SK-MEL-5 (cell line): ENCODE results near the gene ST6GAL2. TPM values are rescaled to one million over a fixed set of nuclear protein-coding genes. Genes with fewer than 3 reads are reported as not detected.

Experiments
- DNase-seq: peaks from one replicate; pipeline ENCODE4 v3.0.0-alpha.2; 2016; ENCODE audit warnings: low read depth, low spot score
- in situ Hi-C: cut with HindIII; loops from 2 replicates; pipeline ENCODE4 v1.10.0; 2016; ENCODE audit warnings: low sequenced_read_pairs, high pct_unique_total_duplicates, low pct_unique_long_range_greater_than_20kb
- polyA plus RNA-seq, 2 experiments: library from polyadenylated mRNA; depleted of rRNA; stranded (reverse); fragments of >200 nt; gene quantifications; 2 replicates each; pipeline ENCODE4 v1.2.3, GENCODE V29; 2015
- total RNA-seq: library from RNA; depleted of rRNA; stranded (reverse); fragments of >200 nt; shearing (Covaris generic); gene quantifications from 2 replicates; pipeline ENCODE4 v1.2.3, GENCODE V29; 2014; rRNA removed

ST6GAL2 gene
- total RNA-seq = not detected in 2 replicates
- not detected in 2 replicates for polyA plus RNA-seq (2015; cell fraction: cytosol; rRNA removed)
- not detected in 2 replicates for polyA plus RNA-seq (2015; cell fraction: nucleus; rRNA removed)

- in situ Hi-C loops = no loop called here
- DNase-seq = no peak
Measured at GRCh38 chr2:106885971-106886915, at the start of gene ST6GAL2. ST6GAL2 (minus strand) TSS chr2:106886167; CDS start chr2:106843977, 42,190 bp downstream.

GRCh38 chr2:106932644-106933043 is 46.7 kb upstream of the ST6GAL2 start:
- in situ Hi-C loops = no loop called here
- DNase-seq = no peak

GRCh38 chr2:106931717-106932335 is 45.9 kb upstream of the ST6GAL2 start:
- in situ Hi-C loops = no loop called here

GRCh38 chr2:106921451-106921850 is 35.5 kb upstream of the ST6GAL2 start:
- DNase-seq = no peak
- in situ Hi-C loops = no loop called here

More at GRCh38 chr2:106931717-106932335, 45.9 kb upstream of the ST6GAL2 start:
- DNase-seq = no peak

GRCh38 chr2:106919012-106919411 is 33.0 kb upstream of the ST6GAL2 start:
- in situ Hi-C loops = no loop called here
- no peak for DNase-seq

- in situ Hi-C loops = no loop called here
- no peak for DNase-seq
Measured at GRCh38 chr2:106904242-106904641, 18.3 kb upstream of the ST6GAL2 start.

GRCh38 chr2:106899786-106900530 is 14.0 kb upstream of the ST6GAL2 start:
- DNase-seq = no peak
- in situ Hi-C loops = no loop called here

GRCh38 chr2:106894545-106894944 is 8.6 kb upstream of the ST6GAL2 start:
- no peak for DNase-seq
- in situ Hi-C loops = no loop called here

- no peak for DNase-seq
- in situ Hi-C loops = no loop called here
Measured at GRCh38 chr2:106892048-106892447, 6.1 kb upstream of the ST6GAL2 start.

GRCh38 chr2:106890606-106891005 is 4.6 kb upstream of the ST6GAL2 start:
- in situ Hi-C loops = no loop called here

GRCh38 chr2:106886916-106887758 is 1.2 kb upstream of the ST6GAL2 start:
- in situ Hi-C loops = no loop called here
- no peak for DNase-seq

More at GRCh38 chr2:106890606-106891005, 4.6 kb upstream of the ST6GAL2 start:
- no peak for DNase-seq

GRCh38 chr2:106885329-106885728 is 638 bp downstream of the ST6GAL2 start:
- DNase-seq = no peak
- in situ Hi-C loops = no loop called here

- in situ Hi-C loops = no loop called here
- DNase-seq = peak; percentile 21
Measured at GRCh38 chr2:106882673-106883072, 3.3 kb downstream of the ST6GAL2 start.

GRCh38 chr2:106878206-106878605 is 7.8 kb downstream of the ST6GAL2 start:
- in situ Hi-C loops = no loop called here
- DNase-seq = no peak

- no peak for DNase-seq
- in situ Hi-C loops = no loop called here
Measured at GRCh38 chr2:106876699-106877098, 9.3 kb downstream of the ST6GAL2 start.

- in situ Hi-C loops = no loop called here
Measured at GRCh38 chr2:106869512-106870275, 16.3 kb downstream of the ST6GAL2 start.

More at GRCh38 chr2:106869512-106870275, 16.3 kb downstream of the ST6GAL2 start:
- DNase-seq = no peak
